NT2/D1 (cell line): ENCODE data around the gene CDC25B.

Experiments used
- DNase-seq: peaks from one replicate; pipeline ENCODE4 v3.0.0-alpha.2; 2011; ENCODE audit warnings: low read depth, low spot score
- H3K27me3 ChIP-seq: 2 replicates; pipeline ENCODE4 v1.6.0; 2011; ENCODE audit warnings: mild to moderate bottlenecking; ENCODE audit not compliant: insufficient read length, insufficient read depth
- H3K36me3 ChIP-seq: 2 replicates; pipeline ENCODE4 v1.6.1; 2011; ENCODE audit warnings: mild to moderate bottlenecking, low read length, mixed read lengths; ENCODE audit not compliant: insufficient read depth, insufficient read length
- H3K4me1 ChIP-seq: 2 replicates; pipeline ENCODE4 v1.5.1; 2011; ENCODE audit not compliant: insufficient read depth, insufficient read length
- H3K4me3 ChIP-seq: 2 replicates; pipeline ENCODE4 v1.5.1; 2011; ENCODE audit warnings: low read depth; ENCODE audit not compliant: insufficient read length
- H3K9ac ChIP-seq: 2 replicates; pipeline ENCODE4 v1.6.0; 2011; ENCODE audit warnings: low read depth; ENCODE audit not compliant: insufficient read length
- H3K9me3 ChIP-seq: 2 replicates; pipeline ENCODE4 v1.5.1; 2011; ENCODE audit warnings: mild to moderate bottlenecking, low read length; ENCODE audit not compliant: insufficient read depth
- SUZ12 ChIP-seq: IDR thresholded peaks from 2 replicates; pipeline ENCODE4 v1.6.1; 2011; ENCODE audit not compliant: insufficient read length, insufficient read depth; ENCODE audit errors: extremely low read depth
- YY1 ChIP-seq: IDR thresholded peaks from 2 replicates; pipeline ENCODE4 v1.6.1; 2011; ENCODE audit not compliant: insufficient read length, insufficient read depth
- ZNF274 ChIP-seq: IDR thresholded peaks from 2 replicates; pipeline ENCODE4 v1.6.1; 2011; ENCODE audit warnings: mild to moderate bottlenecking, low read depth, low read length

CDC25B gene

DNA sequence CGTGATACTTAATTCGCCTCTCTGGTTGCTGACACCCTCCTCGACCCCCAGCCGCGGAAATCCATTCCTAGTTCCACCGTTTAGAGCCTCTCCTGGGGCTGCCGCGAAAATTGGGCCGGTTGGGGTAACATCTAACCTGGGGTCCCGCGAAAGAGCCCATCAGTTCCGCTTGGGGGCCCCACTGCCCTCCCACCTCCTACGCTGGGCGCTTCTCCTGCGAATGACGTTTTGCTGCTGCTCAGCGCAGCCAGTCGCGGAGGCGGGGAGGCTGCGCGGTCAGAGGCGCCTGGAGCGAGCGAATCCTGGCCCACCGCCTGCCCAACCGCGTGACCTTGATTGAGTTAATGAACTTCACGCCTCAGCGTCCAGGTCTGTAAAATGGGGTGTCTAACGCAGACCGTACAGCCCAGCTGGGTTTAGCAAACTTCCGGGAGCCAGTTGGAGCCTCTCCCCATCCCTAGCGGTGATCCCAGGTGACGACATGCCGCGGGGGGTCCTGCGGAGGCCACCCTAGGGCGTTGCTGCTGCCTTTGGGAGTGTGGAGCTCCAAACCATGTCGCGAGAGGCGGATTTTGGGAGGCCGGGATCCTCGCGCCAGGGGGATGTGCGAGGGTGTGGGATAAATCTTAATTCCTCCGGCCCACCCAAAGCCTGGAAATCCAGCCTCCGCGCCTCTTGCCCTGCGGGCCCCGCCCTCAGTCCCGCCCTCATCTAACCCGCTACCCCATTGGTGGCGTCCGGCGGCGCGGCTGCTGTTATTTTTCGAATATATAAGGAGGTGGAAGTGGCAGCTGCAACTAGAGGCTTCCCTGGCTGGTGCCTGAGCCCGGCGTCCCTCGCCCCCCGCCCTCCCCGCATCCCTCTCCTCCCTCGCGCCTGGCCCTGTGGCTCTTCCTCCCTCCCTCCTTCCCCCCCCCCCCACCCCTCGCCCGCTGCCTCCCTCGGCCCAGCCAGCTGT lies at the start of gene CDC25B:
TSS of gene CDC25B (plus strand) at position 800 of the 958 bp plus-strand sequence. CDS start 222 bp downstream, outside the sequence.
- H3K9ac ChIP-seq: peak within 1 kb of the TSS; percentile 93
- H3K4me3 ChIP-seq: peak within 1 kb of the TSS; percentile 78
- peaks cover 19% of the 10 kb centered on the region for H3K36me3 ChIP-seq
- peaks cover 11% of the 10 kb centered on the region for H3K4me1 ChIP-seq
- H3K27me3 ChIP-seq: no peaks in the 10 kb centered on the region
- no peaks in the 10 kb centered on the region for H3K9me3 ChIP-seq
- no peak for DNase-seq
- TF ChIP-seq YY1 (no peak), ZNF274 (no peak), SUZ12 (no peak)

- Histone ChIP-seq H3K4me1 (no peaks in the 10 kb centered on the region), H3K27me3 (peaks cover 7% of the 10 kb centered on the region)
These were observed 48.6 kb upstream of the CDC25B start for GRCh38 chr20:3747471-3747870.

DNA sequence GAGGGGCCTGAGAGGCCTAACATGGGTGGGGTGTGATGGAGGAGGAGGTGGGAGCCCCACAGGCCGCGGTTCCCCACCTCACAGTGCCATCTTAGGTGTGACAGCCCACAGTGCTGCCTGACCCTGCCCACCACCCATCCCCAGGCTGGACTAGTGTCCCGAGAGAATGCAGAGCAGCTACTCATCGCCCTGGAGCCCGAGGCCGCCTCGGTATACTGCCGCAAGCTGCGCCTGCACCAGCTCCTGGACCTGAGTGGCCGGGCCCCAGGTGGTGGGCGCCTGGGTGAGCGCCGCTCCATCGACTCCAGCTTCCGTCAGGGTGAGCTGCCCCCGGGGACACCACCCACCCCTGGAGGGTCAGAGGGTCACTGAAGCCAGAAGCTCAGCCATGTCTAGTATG lies 48.0 kb upstream of the CDC25B start:
- Histone ChIP-seq H3K4me1 (peaks cover 4% of the 10 kb centered on the region), H3K27me3 (peaks cover 7% of the 10 kb centered on the region), H3K4me3 (no peak overlapping the region), H3K9me3 (no peaks in the 10 kb centered on the region), H3K9ac (no peak overlapping the region), H3K36me3 (peaks cover 29% of the 10 kb centered on the region)
- no peak for TF ChIP-seq YY1
- no peak for TF ChIP-seq ZNF274
- TF ChIP-seq SUZ12: no peak
- DNase-seq: no peak

More at GRCh38 chr20:3747471-3747870, 48.6 kb upstream of the CDC25B start:
- no peaks in the 10 kb centered on the region for H3K9me3 ChIP-seq
- no peak overlapping the region for H3K4me3 ChIP-seq
- peaks cover 29% of the 10 kb centered on the region for H3K36me3 ChIP-seq
- H3K9ac ChIP-seq: no peak overlapping the region
- DNase-seq: no peak
- no peak for TF ChIP-seq ZNF274
- TF ChIP-seq YY1: no peak
- no peak for TF ChIP-seq SUZ12

- Histone ChIP-seq H3K27me3 (peaks cover 7% of the 10 kb centered on the region), H3K4me3 (no peak overlapping the region), H3K9ac (no peak overlapping the region), H3K9me3 (no peaks in the 10 kb centered on the region), H3K36me3 (peaks cover 35% of the 10 kb centered on the region), H3K4me1 (peaks cover 4% of the 10 kb centered on the region)
- no peak for DNase-seq
- no peak for TF ChIP-seq SUZ12
- no peak for TF ChIP-seq YY1
- TF ChIP-seq ZNF274: no peak
These were observed 46.9 kb upstream of the CDC25B start for GRCh38 chr20:3749087-3749688.

GRCh38 chr20:3749689-3750531 lies 46.2 kb upstream of the CDC25B start:
- Histone ChIP-seq H3K9me3 (no peaks in the 10 kb centered on the region), H3K4me1 (peaks cover 4% of the 10 kb centered on the region), H3K4me3 (no peak overlapping the region), H3K9ac (no peak overlapping the region), H3K36me3 (peaks cover 42% of the 10 kb centered on the region), H3K27me3 (peaks cover 7% of the 10 kb centered on the region)
- DNase-seq: no peak
- TF ChIP-seq ZNF274 (no peak), SUZ12 (no peak)

DNA sequence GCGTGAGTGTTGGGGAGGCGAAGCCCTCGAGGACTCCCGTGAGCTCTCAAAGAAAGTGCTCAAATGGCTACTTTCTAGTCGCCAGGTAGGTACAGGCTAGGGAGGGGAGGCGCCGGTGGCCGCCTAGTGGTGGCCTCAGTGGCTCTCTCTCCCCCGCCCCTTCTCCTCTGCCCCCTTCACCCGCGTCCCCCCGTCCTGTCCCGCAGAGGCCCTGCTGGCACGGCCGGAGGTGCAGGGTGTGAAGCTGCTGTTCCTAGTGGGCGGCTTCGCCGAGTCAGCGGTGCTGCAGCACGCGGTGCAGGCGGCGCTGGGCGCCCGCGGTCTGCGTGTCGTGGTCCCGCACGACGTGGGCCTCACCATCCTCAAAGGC lies 44.8 kb upstream of the CDC25B start:
- peak overlapping the region; percentile 64 for H3K9ac ChIP-seq
- peak overlapping the region; percentile 37 for H3K4me3 ChIP-seq
- peaks cover 7% of the 10 kb centered on the region for H3K27me3 ChIP-seq
- peaks cover 4% of the 10 kb centered on the region for H3K4me1 ChIP-seq
- TF ChIP-seq SUZ12 (no peak), ZNF274 (no peak), YY1 (no peak)
- no peaks in the 10 kb centered on the region for H3K9me3 ChIP-seq
- DNase-seq: no peak
- H3K36me3 ChIP-seq: peaks cover 51% of the 10 kb centered on the region
